Heart right ventricle (tissue), 16 donors: ENCODE results near the gene ADAMTSL4. TPM values are rescaled to one million over a fixed set of nuclear protein-coding genes. Genes with fewer than 3 reads are reported as not detected.

Source experiments
- ATAC-seq, 8 donors: fragments of 200-7000 bp; cut with Tn5 transposase; one replicate each; pipeline ENCODE4 v1.9.1; 2020; ENCODE audit warnings: mild to moderate bottlenecking in 8 of 8, moderate library complexity in 8 of 8, moderate number of reproducible peaks in 1 of 8
- DNase-seq, 2 donors: peaks; one replicate each; pipeline ENCODE4 v3.0.0-alpha.2; 2020
- H3K27ac ChIP-seq, 10 donors: fragments of 200-600 bp; sonication (generic) in 2 of 10; one replicate each; pipeline versions ENCODE4 v1.5.0 to v1.8.0; 2020 to 2022; ENCODE audit warnings: mild to moderate bottlenecking in 3 of 10
- H3K27me3 ChIP-seq, 7 donors: fragments of 200-600 bp; one replicate each; pipeline ENCODE4 v1.8.0; 2021 to 2022; ENCODE audit warnings: mild to moderate bottlenecking in 2 of 7
- H3K36me3 ChIP-seq, 9 donors: fragments of 200-600 bp; sonication (generic) in 1 of 9; one replicate each; pipeline versions ENCODE4 v1.5.0 to v1.8.0; 2020 to 2022; ENCODE audit warnings: mild to moderate bottlenecking in 2 of 9
- H3K4me1 ChIP-seq, 9 donors: fragments of 200-600 bp; sonication (generic) in 1 of 9; one replicate each; pipeline versions ENCODE4 v1.5.0 to v1.8.0; 2020 to 2022; ENCODE audit warnings: mild to moderate bottlenecking in 4 of 9
- H3K4me3 ChIP-seq, 10 donors: fragments of 200-600 bp; sonication (generic) in 2 of 10; one replicate each; pipeline versions ENCODE4 v1.5.0 to v1.8.0; 2020 to 2022; ENCODE audit warnings: mild to moderate bottlenecking in 7 of 10, moderate library complexity in 2 of 10
- H3K9me3 ChIP-seq, 11 donors: fragments of 200-600 bp in 10 of 11; sonication (generic) in 2 of 11; one replicate each; pipeline versions ENCODE4 v1.5.0 to v1.8.0; 2013 to 2022; ENCODE audit warnings: mild to moderate bottlenecking in 2 of 11, control low read depth in 1 of 11, moderate library complexity in 1 of 11
- CTCF ChIP-seq, 9 donors: fragments of 200-600 bp; sonication (generic) in 2 of 9; IDR thresholded peaks; one replicate each; pipeline versions ENCODE4 v1.5.0 to v1.8.0; 2021 to 2022; ENCODE audit warnings: antibody characterized with exemption in 9 of 9, mild to moderate bottlenecking in 5 of 9, moderate library complexity in 1 of 9
- WGBS, 2 donors: extraction: QIAGEN DNeasy Blood & Tissue Kit; methylation state at CpG; one replicate each; pipeline ENCODE4 v1.1.7; 2013; ENCODE audit warnings: inconsistent platforms in 1 of 2; 5-methylcytosine and 5-hydroxymethylcytosine counted together
- intact Hi-C, 10 donors: fragments of 100-400 bp; cut with DNase I; formaldehyde crosslinking; loops; one replicate each; pipeline versions ENCODE4 v1.11.1 to v1.14.2; 2022
- polyA plus RNA-seq, 2 donors: library from polyadenylated mRNA; stranded (reverse); fragments of 200-250 nt; gene quantifications; one replicate each; pipeline ENCODE4 v1.2.3, GENCODE V29; 2013
- total RNA-seq, 10 donors: library from RNA; stranded (reverse); fragmentation: NEBNext Ultra II Directional in 3 of 10; extraction: Animal tissue kit (Norgen Biotek cat#: 25700) in 3 of 10; gene quantifications; one replicate each; pipeline versions ENCODE4 v1.2.1 to v1.2.4, GENCODE V29; 2021 to 2023
- donor health status: Arrhythmogenic right ventricular cardiomyopathy.
- donor health status: ischemic (EF 13 %, LVEDD 7.1; RV severe dilation, severe dysfunction).
- donor health status: healthy with polysubstance abuse.
- donor health status: DM: no; HTN: yes; CAD: no.
- donor health status: DM: no; HTN: no; CAD: no.
- donor health status: ischemic (EF 25% LVEDD 6.9; RV normal size, moderate dysfunction).
- donor health status: ischemic (EF 25% LVEDD 5.7; RV mildly dilated, moderate dysfunction).
- donor health status: healthy.
- donor health status: DM: yes; HTN: yes; CAD: no.
- donor health status: Ischemic cardiomyopathy.
- donor health status: ischemic (EF 35%, LVEDD 5.7; RV mildly dilated, moderate dysfunction).
- donor health status: nonischemic (EF 11% LVEDD 7.7; RV severe dilation, severe dysfunction).
- donor health status: DM: yes; HTN: yes; CAD: no.
- donor health status: PGD.
- donor health status: ischemic (EF 29% LVEDD 5.4; RV normal size, mild dysfunction).
- donor health status: nonischemic (EF 23%, LVEDD 6.1; RV moderate dilation, normal function).

The ADAMTSL4 gene
- total and polyA plus RNA-seq, 12 donors: 22.2 to 86.5 (median 44.6) TPM

GRCh38 chr1:150575518-150576366 lies 26.5 kb downstream of the ADAMTSL4 start:
- 7 to 8% methylated on average over 1 of the region's 1 CpG for WGBS, 2 donors
- DNase-seq (no peak), ATAC-seq (no peak)
- Histone ChIP-seq H3K27me3 (no peaks in the 10 kb centered on the region), H3K9me3 (no peaks in the 10 kb centered on the region), H3K36me3 (peaks cover 0 to 84% (median 46%) of the 10 kb centered on the region in 9 donors), H3K4me3 (peak overlapping the region; percentile 82 to 99 (median 96)), H3K4me1 (peaks cover 12 to 65% (median 63%) of the 10 kb centered on the region in 9 donors), H3K27ac (peak overlapping the region; percentile 69 to 100 (median 100))
- intact Hi-C loops: loop anchor here in 3 of 10 donors (5.0 kb wide), 3 partner anchors 37 to 47 kb away; no protein-coding TSS in a partner anchor
- no peak for TF ChIP-seq CTCF (IDR thresholded peaks at IDR 0.05)

GRCh38 chr1:150576367-150576711 lies 27.1 kb downstream of the ADAMTSL4 start:
- Histone ChIP-seq H3K4me3 (peak overlapping the region; percentile 82 to 99 (median 96)), H3K9me3 (no peaks in the 10 kb centered on the region), H3K27me3 (no peaks in the 10 kb centered on the region), H3K4me1 (peaks cover 12 to 63% (median 57%) of the 10 kb centered on the region in 9 donors), H3K36me3 (peaks cover 0 to 78% (median 46%) of the 10 kb centered on the region in 9 donors), H3K27ac (peak overlapping the region in 9 of 10 donors; percentile 91 to 100 (median 100))
- intact Hi-C loops: loop anchor here in 3 of 10 donors (5.0 kb wide), 3 partner anchors 36 to 46 kb away; no protein-coding TSS in a partner anchor
- TF ChIP-seq CTCF (IDR thresholded peaks at IDR 0.05): no peak
- ATAC-seq (no peak), DNase-seq (no peak)
- WGBS, 2 donors: 1 to 2% methylated on average over 4 of the region's 4 CpGs

- Histone ChIP-seq H3K27ac (peak overlapping the region; percentile 91 to 100 (median 100)), H3K36me3 (peaks cover 0 to 71% (median 42%) of the 10 kb centered on the region in 9 donors), H3K4me3 (peak overlapping the region; percentile 82 to 99 (median 96)), H3K27me3 (no peaks in the 10 kb centered on the region), H3K9me3 (no peaks in the 10 kb centered on the region), H3K4me1 (peaks cover 12 to 58% (median 50%) of the 10 kb centered on the region in 9 donors)
- intact Hi-C loops: loop anchor here in 5 of 10 donors (1.0 to 5.0 kb wide), 5 partner anchors 10 to 45 kb away; no protein-coding TSS in a partner anchor
- TF ChIP-seq CTCF (IDR thresholded peaks at IDR 0.05): no peak
- DNase-seq: no peak
- WGBS, 2 donors: 3 to 5% methylated on average over 2 of the region's 2 CpGs
- no peak for ATAC-seq
Measured at GRCh38 chr1:150576794-150577556, 27.8 kb downstream of the ADAMTSL4 start.
